Measurements from ENCODE around the gene HIVEP3. TPM values are rescaled to one million over a fixed set of nuclear protein-coding genes. Genes with fewer than 3 reads are reported as not detected.

HIVEP3 gene
- total RNA-seq, 1 experiment from 2014 or later = 1.2 TPM

- ChIA-PET POLR2A (no interaction called here), CTCF (interaction anchor here (0.8 kb wide), 1 partner anchor 12 kb away, joined by 3 read pairs; no protein-coding TSS in a partner anchor)
- no TSS peak for BruUV-seq (replicated peaks)
- H3K4me3 Mint-ChIP-seq (ENCODE audit: unreplicated experiment) = no peak overlapping the region
- no peaks in the 10 kb centered on the region for H3K36me3 Mint-ChIP-seq (ENCODE audit: insufficient read depth, unreplicated experiment)
- intact Hi-C loops (cut with micrococcal nuclease) = no loop called here
- no peak for TF ChIP-seq CTCF (IDR thresholded peaks at IDR 0.05; ENCODE audit: unreplicated experiment)
- no peaks in the 10 kb centered on the region for H3K27me3 Mint-ChIP-seq (ENCODE audit: insufficient read depth, unreplicated experiment)
- H3K27ac Mint-ChIP-seq (ENCODE audit: low read depth, unreplicated experiment) = no peak overlapping the region
- DNase-seq (ENCODE audit: unreplicated experiment) = no peak
- H3K4me1 Mint-ChIP-seq (ENCODE audit: insufficient read depth, unreplicated experiment) = no peaks in the 10 kb centered on the region
- no peaks in the 10 kb centered on the region for H3K9me3 Mint-ChIP-seq (ENCODE audit: unreplicated experiment)
Measured at GRCh38 chr1:41876576-41877445, 41.9 kb downstream of the HIVEP3 start.

GRCh38 chr1:41875487-41875886, 43.2 kb downstream of the HIVEP3 start:
- H3K27me3 Mint-ChIP-seq (ENCODE audit: insufficient read depth, unreplicated experiment) = no peaks in the 10 kb centered on the region
- no peaks in the 10 kb centered on the region for H3K9me3 Mint-ChIP-seq (ENCODE audit: unreplicated experiment)
- H3K36me3 Mint-ChIP-seq (ENCODE audit: insufficient read depth, unreplicated experiment) = no peaks in the 10 kb centered on the region
- no peak for DNase-seq (ENCODE audit: unreplicated experiment)
- intact Hi-C loops (cut with micrococcal nuclease) = no loop called here
- BruUV-seq (replicated peaks) = no TSS peak
- no peak overlapping the region for H3K27ac Mint-ChIP-seq (ENCODE audit: low read depth, unreplicated experiment)
- peaks cover under 1% of the 10 kb centered on the region for H3K4me1 Mint-ChIP-seq (ENCODE audit: insufficient read depth, unreplicated experiment)
- ChIA-PET POLR2A (no interaction called here), CTCF (interaction anchor here (1.2 kb wide), 1 partner anchor 145 kb away, joined by 3 read pairs; no protein-coding TSS in a partner anchor)
- H3K4me3 Mint-ChIP-seq (ENCODE audit: unreplicated experiment) = no peak overlapping the region
- TF ChIP-seq CTCF (IDR thresholded peaks at IDR 0.05; ENCODE audit: unreplicated experiment) = no peak

- Mint-ChIP-seq H3K9me3 (ENCODE audit: unreplicated experiment) (no peaks in the 10 kb centered on the region), H3K4me1 (ENCODE audit: insufficient read depth, unreplicated experiment) (peaks cover 5% of the 10 kb centered on the region), H3K36me3 (ENCODE audit: insufficient read depth, unreplicated experiment) (no peaks in the 10 kb centered on the region), H3K27me3 (ENCODE audit: insufficient read depth, unreplicated experiment) (no peaks in the 10 kb centered on the region), H3K27ac (ENCODE audit: low read depth, unreplicated experiment) (no peak overlapping the region), H3K4me3 (ENCODE audit: unreplicated experiment) (no peak overlapping the region)
- intact Hi-C loops (cut with micrococcal nuclease) = no loop called here
- TF ChIP-seq CTCF (IDR thresholded peaks at IDR 0.05; ENCODE audit: unreplicated experiment) = no peak
- POLR2A ChIA-PET = no interaction called here
- DNase-seq (ENCODE audit: unreplicated experiment) = no peak
- CTCF ChIA-PET = interaction anchor here (1.2 kb wide), 1 partner anchor 144 kb away, joined by 3 read pairs; no protein-coding TSS in a partner anchor
- no TSS peak for BruUV-seq (replicated peaks)
Measured at GRCh38 chr1:41874903-41875411, 43.8 kb downstream of the HIVEP3 start.

GRCh38 chr1:41874151-41874719, 44.5 kb downstream of the HIVEP3 start:
- CTCF ChIA-PET = interaction anchor here (1.2 kb wide), 1 partner anchor 144 kb away, joined by 3 read pairs; no protein-coding TSS in a partner anchor
- TF ChIP-seq CTCF (IDR thresholded peaks at IDR 0.05; ENCODE audit: unreplicated experiment) = no peak
- H3K4me1 Mint-ChIP-seq (ENCODE audit: insufficient read depth, unreplicated experiment) = peaks cover 6% of the 10 kb centered on the region
- no peaks in the 10 kb centered on the region for H3K27me3 Mint-ChIP-seq (ENCODE audit: insufficient read depth, unreplicated experiment)
- no peaks in the 10 kb centered on the region for H3K9me3 Mint-ChIP-seq (ENCODE audit: unreplicated experiment)
- POLR2A ChIA-PET = no interaction called here
- H3K27ac Mint-ChIP-seq (ENCODE audit: low read depth, unreplicated experiment) = no peak overlapping the region
- BruUV-seq (replicated peaks) = no TSS peak
- intact Hi-C loops (cut with micrococcal nuclease) = no loop called here
- no peaks in the 10 kb centered on the region for H3K36me3 Mint-ChIP-seq (ENCODE audit: insufficient read depth, unreplicated experiment)
- no peak for DNase-seq (ENCODE audit: unreplicated experiment)
- H3K4me3 Mint-ChIP-seq (ENCODE audit: unreplicated experiment) = no peak overlapping the region

Data from MCF 10A (cell line).